Measurements from ENCODE around the gene PLXDC2.

Gene PLXDC2

GRCh38 chr10:20232079-20232705 is 416.0 kb downstream of the PLXDC2 start:
- no peak for DNase-seq

GRCh38 chr10:20233423-20233822 is 417.2 kb downstream of the PLXDC2 start:
- DNase-seq, result no peak

GRCh38 chr10:20234579-20234978 is 418.3 kb downstream of the PLXDC2 start:
- DNase-seq, result no peak

GRCh38 chr10:20237091-20237570 is 420.9 kb downstream of the PLXDC2 start:
- no peak for DNase-seq

GRCh38 chr10:20237586-20237985 is 421.4 kb downstream of the PLXDC2 start:
- no peak for DNase-seq

GRCh38 chr10:20240643-20241042 is 424.4 kb downstream of the PLXDC2 start:
- DNase-seq, result no peak

GRCh38 chr10:20247454-20247853 is 431.2 kb downstream of the PLXDC2 start:
- no peak for DNase-seq

GRCh38 chr10:20247891-20248708 is 431.9 kb downstream of the PLXDC2 start:
- no peak for DNase-seq

- no peak for DNase-seq
Measured at GRCh38 chr10:20254078-20254477, 437.8 kb downstream of the PLXDC2 start.

- DNase-seq, result no peak
Measured at GRCh38 chr10:20254497-20254896, 438.3 kb downstream of the PLXDC2 start.

GRCh38 chr10:20256969-20257368 is 440.7 kb downstream of the PLXDC2 start:
- no peak for DNase-seq

- DNase-seq, result no peak
Measured at GRCh38 chr10:20257422-20257821, 441.2 kb downstream of the PLXDC2 start.

- DNase-seq, result no peak
Measured at GRCh38 chr10:20265146-20265545, 448.9 kb downstream of the PLXDC2 start.

GRCh38 chr10:20267734-20268133 is 451.5 kb downstream of the PLXDC2 start:
- no peak for DNase-seq

GRCh38 chr10:20271490-20271889 is 455.3 kb downstream of the PLXDC2 start:
- DNase-seq, result no peak

- DNase-seq, result no peak
Measured at GRCh38 chr10:20272608-20273007, 456.4 kb downstream of the PLXDC2 start.

GRCh38 chr10:20274571-20274970 is 458.3 kb downstream of the PLXDC2 start:
- DNase-seq, result no peak

GRCh38 chr10:20276127-20276979 is 460.1 kb downstream of the PLXDC2 start:
- no peak for DNase-seq

- DNase-seq, result no peak
Measured at GRCh38 chr10:20277820-20278219, 461.6 kb downstream of the PLXDC2 start.

GRCh38 chr10:20281579-20281978 is 465.3 kb downstream of the PLXDC2 start:
- no peak for DNase-seq

- DNase-seq, result no peak
Measured at GRCh38 chr10:20287586-20287985, 471.4 kb downstream of the PLXDC2 start.

- DNase-seq, result no peak
Measured at GRCh38 chr10:20288060-20288459, 471.8 kb downstream of the PLXDC2 start.

- DNase-seq, result no peak
Measured at GRCh38 chr10:20289070-20289828, 473.0 kb downstream of the PLXDC2 start.
